ENCODE results near the gene FAM222A. TPM values are rescaled to one million over a fixed set of nuclear protein-coding genes. Genes with fewer than 3 reads are reported as not detected.

Gene FAM222A
- total RNA-seq, 4 donors from 2014 or later, result 0.34 to 3.5 (median 1.7) TPM; not detected in 1

GRCh38 chr12:109697270-109697553 lies 16.4 kb upstream of the FAM222A start:
- Histone ChIP-seq H3K27ac (no peak overlapping the region), H3K9me3 (no peaks in the 10 kb centered on the region), H3K4me3 (no peak overlapping the region), H3K36me3 (no peaks in the 10 kb centered on the region), H3K4me1 (no peaks in the 10 kb centered on the region), H3K27me3 (no peaks in the 10 kb centered on the region)
- no peak for TF ChIP-seq CTCF (IDR thresholded peaks at IDR 0.05)
- TF ChIP-seq POLR2A (IDR thresholded peaks at IDR 0.05), result no peak
- intact Hi-C loops (cut with DNase I; ENCODE audit: low total_unique reads), result no loop called here
- no peak for DNase-seq

GRCh38 chr12:109697877-109698468 lies 15.7 kb upstream of the FAM222A start:
- no peak for TF ChIP-seq CTCF (IDR thresholded peaks at IDR 0.05)
- intact Hi-C loops (cut with DNase I; ENCODE audit: low total_unique reads), result no loop called here

GRCh38 chr12:109698820-109699219 lies 14.8 kb upstream of the FAM222A start:
- H3K9me3 ChIP-seq, result no peaks in the 10 kb centered on the region
- intact Hi-C loops (cut with DNase I; ENCODE audit: low total_unique reads), result no loop called here
- H3K27ac ChIP-seq, result no peak overlapping the region
- no peaks in the 10 kb centered on the region for H3K36me3 ChIP-seq
- TF ChIP-seq POLR2A (IDR thresholded peaks at IDR 0.05) (no peak), CTCF (IDR thresholded peaks at IDR 0.05) (no peak)
- H3K4me1 ChIP-seq, result no peaks in the 10 kb centered on the region
- H3K4me3 ChIP-seq, result no peak overlapping the region
- H3K27me3 ChIP-seq, result no peaks in the 10 kb centered on the region
- DNase-seq, result no peak

More at GRCh38 chr12:109697877-109698468, 15.7 kb upstream of the FAM222A start:
- no peaks in the 10 kb centered on the region for H3K9me3 ChIP-seq
- H3K27me3 ChIP-seq, result no peaks in the 10 kb centered on the region
- H3K4me1 ChIP-seq, result no peaks in the 10 kb centered on the region
- no peak overlapping the region for H3K4me3 ChIP-seq
- H3K36me3 ChIP-seq, result no peaks in the 10 kb centered on the region
- no peak overlapping the region for H3K27ac ChIP-seq
- DNase-seq, result no peak

DNA sequence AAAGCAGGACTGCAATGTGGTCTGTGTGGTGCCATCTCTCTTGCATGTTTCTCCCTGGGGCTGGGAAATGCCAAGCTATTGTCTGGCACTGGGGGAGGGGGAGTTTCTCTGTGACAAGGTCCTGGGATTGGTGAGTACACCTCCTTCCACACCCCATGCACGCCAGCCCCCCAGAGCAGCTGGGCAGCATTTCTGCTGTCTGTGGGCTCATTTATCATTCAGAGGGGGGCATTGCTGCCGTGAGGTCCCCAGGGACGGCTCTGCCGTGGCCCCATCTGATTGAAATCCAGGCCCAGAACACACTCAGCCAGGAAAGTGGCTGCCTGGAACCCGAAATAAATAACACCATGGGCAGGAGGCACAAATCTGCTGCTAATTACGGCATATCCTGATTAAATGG lies 12.6 kb upstream of the FAM222A start:
- no peak for TF ChIP-seq CTCF (IDR thresholded peaks at IDR 0.05)
- TF ChIP-seq POLR2A (IDR thresholded peaks at IDR 0.05), result no peak
- intact Hi-C loops (cut with DNase I; ENCODE audit: low total_unique reads), result no loop called here
- Histone ChIP-seq H3K9me3 (no peaks in the 10 kb centered on the region), H3K4me3 (no peak overlapping the region), H3K27ac (no peak overlapping the region), H3K36me3 (no peaks in the 10 kb centered on the region), H3K4me1 (no peaks in the 10 kb centered on the region), H3K27me3 (no peaks in the 10 kb centered on the region)
- no peak for DNase-seq

- intact Hi-C loops (cut with DNase I; ENCODE audit: low total_unique reads), result no loop called here
- no peak for TF ChIP-seq CTCF (IDR thresholded peaks at IDR 0.05)
- no peak for TF ChIP-seq POLR2A (IDR thresholded peaks at IDR 0.05)
- Histone ChIP-seq H3K36me3 (no peaks in the 10 kb centered on the region), H3K9me3 (no peaks in the 10 kb centered on the region), H3K4me3 (no peak overlapping the region), H3K4me1 (no peaks in the 10 kb centered on the region), H3K27me3 (no peaks in the 10 kb centered on the region), H3K27ac (no peak overlapping the region)
- no peak for DNase-seq
Observed at GRCh38 chr12:109702111-109702841, 11.3 kb upstream of the FAM222A start.

All from uterus (tissue), 4 donors.